ENCODE results near the gene REXO4.

The REXO4 gene

DNA sequence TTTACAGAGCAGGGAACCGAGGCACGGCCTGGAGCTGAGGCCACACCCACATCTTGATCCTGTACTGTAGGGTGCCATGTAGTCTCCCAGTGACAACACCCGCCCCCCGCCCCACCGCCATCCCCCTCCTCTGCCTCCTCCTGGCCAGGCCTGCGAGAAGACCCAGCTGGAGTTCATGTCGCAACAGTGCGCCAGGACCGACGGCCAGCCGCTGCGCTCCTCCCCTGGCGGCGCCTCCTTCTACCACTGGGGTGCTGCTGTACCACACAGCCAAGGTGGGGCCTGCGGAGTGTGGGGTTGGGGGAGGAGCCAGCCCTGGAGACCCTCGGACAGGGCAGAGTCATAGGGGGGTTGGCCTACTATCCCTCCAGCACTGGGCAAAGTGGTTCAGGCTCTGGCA, 18.9 kb upstream of the REXO4 start:
- Mint-ChIP-seq H3K36me3 (no peaks in the 10 kb centered on the region), H3K4me3 (no peak overlapping the region), H3K4me1 (peaks cover 8% of the 10 kb centered on the region), H3K9me3 (no peaks in the 10 kb centered on the region), H3K27ac (no peak overlapping the region)
- ATAC-seq (no peak), DNase-seq (ENCODE audit: low spot score in 2 of 2) (no peak)

DNA sequence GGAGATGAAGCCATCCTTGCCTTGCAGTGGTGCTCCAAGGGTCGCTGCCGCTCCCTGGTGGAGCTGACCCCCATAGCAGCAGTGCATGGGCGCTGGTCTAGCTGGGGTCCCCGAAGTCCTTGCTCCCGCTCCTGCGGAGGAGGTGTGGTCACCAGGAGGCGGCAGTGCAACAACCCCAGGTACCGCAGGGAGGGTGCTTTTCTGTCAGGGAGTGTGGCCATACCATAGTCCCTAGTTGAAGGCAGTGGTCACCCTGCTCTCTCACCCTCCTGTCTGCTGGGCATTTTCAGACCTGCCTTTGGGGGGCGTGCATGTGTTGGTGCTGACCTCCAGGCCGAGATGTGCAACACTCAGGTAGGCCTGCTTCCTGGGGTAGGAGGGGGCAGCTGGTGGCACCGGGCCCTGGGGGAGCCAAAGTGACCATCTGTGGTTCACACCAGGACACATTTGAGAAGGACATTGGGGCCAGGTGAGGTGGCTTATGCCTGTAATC, 15.6 kb upstream of the REXO4 start:
- ATAC-seq = no peak
- Mint-ChIP-seq H3K4me1 (no peaks in the 10 kb centered on the region), H3K9me3 (no peaks in the 10 kb centered on the region), H3K27ac (no peak overlapping the region), H3K4me3 (no peak overlapping the region), H3K36me3 (no peaks in the 10 kb centered on the region)
- no peak for DNase-seq (ENCODE audit: low spot score in 2 of 2)

DNA sequence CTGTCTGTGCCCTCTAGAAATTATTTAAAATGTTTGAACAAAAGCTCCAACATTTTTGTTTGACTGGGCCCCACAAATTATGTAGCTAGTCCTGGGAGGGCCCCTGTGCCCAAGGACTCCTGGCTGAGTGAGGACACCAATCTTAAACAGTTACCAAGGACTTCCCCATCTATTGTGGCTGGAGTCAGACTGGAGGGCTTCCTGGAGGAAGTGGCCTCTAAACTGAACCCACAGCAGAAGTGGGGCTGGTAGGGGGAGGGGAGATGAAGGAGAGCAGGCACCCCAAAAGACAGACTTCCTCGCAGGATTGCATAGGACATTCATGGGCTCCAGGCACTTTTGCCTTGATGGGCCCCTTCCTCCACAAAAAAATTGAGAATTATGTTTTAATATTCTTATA, 12.4 kb upstream of the REXO4 start:
- Mint-ChIP-seq H3K27ac (no peak overlapping the region), H3K36me3 (no peaks in the 10 kb centered on the region), H3K9me3 (no peaks in the 10 kb centered on the region), H3K4me3 (no peak overlapping the region), H3K4me1 (no peaks in the 10 kb centered on the region)
- no peak for ATAC-seq
- no peak for DNase-seq (ENCODE audit: low spot score in 2 of 2)

DNA sequence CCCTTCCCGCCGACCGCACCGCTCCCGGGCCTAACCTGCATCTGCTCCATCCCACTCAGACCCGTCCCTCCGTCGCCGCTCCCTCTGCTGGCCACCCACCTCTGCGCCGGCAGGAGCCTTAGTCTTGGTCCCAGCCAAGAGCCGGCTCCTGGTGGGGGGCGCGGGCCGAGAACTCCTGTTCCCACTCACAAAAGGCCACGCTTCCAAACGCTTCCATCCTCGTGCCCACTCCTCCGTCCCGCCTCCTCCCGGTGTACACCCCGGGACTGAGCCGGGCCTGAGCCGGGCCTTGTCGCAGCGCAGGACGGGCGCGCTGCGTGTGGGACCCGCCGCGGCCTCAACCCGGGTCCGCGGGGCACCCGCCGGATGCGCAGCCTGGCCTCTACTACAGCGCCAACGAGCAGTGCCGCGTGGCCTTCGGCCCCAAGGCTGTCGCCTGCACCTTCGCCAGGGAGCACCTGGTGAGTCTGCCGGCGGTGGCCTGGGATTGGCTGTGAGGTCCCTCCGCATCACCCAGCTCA, 11.9 kb upstream of the REXO4 start:
- Mint-ChIP-seq H3K27ac (no peak overlapping the region), H3K36me3 (no peaks in the 10 kb centered on the region), H3K9me3 (no peaks in the 10 kb centered on the region), H3K4me1 (no peaks in the 10 kb centered on the region), H3K4me3 (peak overlapping the region; percentile 55)
- ATAC-seq (peak; percentile 31), DNase-seq (ENCODE audit: low spot score in 2 of 2) (no peak)

DNA sequence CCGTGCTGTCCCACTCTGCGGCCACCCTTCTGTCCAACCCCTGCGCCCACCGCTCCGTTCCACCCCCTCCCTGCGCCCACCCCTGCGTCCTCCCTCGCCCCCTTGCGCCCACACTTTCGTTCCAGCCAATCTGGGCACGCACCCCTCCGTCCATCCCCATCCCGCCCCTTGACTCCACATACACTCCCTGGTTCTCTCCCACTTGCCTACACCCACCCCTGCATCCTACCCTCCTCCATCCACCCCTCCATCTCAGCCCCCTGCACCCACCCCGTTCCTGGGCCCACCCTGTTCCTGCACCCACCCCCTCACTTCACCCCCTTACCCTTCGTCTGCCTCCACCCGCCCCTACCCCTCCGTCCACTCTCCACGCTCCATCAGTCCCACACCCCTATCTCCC, 11.4 kb upstream of the REXO4 start:
- no peaks in the 10 kb centered on the region for H3K4me1 Mint-ChIP-seq
- no peaks in the 10 kb centered on the region for H3K9me3 Mint-ChIP-seq
- no peak for ATAC-seq
- H3K4me3 Mint-ChIP-seq = peak overlapping the region; percentile 55
- no peak for DNase-seq (ENCODE audit: low spot score in 2 of 2)
- H3K36me3 Mint-ChIP-seq = no peaks in the 10 kb centered on the region
- no peak overlapping the region for H3K27ac Mint-ChIP-seq

DNA sequence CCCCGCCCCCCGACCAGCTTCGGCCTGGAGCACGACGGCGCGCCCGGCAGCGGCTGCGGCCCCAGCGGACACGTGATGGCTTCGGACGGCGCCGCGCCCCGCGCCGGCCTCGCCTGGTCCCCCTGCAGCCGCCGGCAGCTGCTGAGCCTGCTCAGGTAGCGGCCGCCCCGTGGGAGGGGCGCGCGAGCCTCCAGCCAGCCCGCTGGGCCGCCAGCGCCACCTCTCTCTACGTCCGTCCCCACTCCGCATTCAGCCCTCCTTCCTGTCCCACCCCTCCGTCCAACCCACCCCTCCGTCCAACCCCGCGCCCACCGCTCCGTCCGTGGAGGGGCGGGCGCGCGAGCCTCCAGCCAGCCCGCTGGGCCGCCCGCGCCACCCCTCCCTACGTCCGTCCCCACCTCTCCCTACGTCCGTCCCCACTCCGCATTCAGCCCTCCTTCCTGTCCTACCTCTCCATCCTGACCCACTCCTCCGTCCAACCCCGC, 10.8 kb upstream of the REXO4 start:
- Mint-ChIP-seq H3K27ac (no peak overlapping the region), H3K4me3 (peak overlapping the region; percentile 32), H3K4me1 (no peaks in the 10 kb centered on the region), H3K36me3 (no peaks in the 10 kb centered on the region), H3K9me3 (no peaks in the 10 kb centered on the region)
- DNase-seq (ENCODE audit: low spot score in 2 of 2) = no peak
- peak; percentile 55 for ATAC-seq

DNA sequence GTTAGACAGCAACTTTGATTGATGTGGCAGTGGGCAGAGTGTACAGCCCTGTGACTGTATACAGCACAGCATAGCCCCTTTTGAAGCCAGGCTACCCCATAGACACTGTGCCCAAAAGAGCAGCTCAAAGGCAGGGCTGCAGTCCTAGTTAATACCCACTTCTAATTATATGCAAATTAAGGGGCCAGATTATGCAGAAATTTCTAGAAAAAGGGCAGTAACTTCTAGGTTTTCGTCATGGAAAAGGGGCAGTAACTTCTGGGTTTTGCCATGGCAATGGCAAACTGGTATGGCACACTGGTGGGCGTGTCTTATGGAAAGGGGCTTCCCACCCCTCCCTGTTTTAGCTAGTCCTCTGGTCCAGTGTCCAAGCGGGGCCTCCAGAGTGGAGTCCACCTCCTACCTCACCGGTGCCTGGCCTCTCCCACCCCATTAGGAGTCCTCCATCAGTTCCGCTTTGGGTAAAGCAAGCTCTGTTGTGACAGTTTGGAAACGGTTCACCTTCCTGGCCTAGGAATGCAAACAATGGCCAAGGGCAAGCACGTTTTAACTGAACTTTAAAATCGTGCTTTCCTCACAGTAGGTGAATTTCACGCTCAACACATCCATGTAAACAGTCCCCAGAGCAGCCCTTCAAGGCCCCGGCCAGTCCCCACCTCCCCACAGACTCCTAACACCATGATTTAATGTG, 10.0 kb upstream of the REXO4 start:
- peak overlapping the region; percentile 32 for H3K4me3 Mint-ChIP-seq
- H3K27ac Mint-ChIP-seq = no peak overlapping the region
- H3K9me3 Mint-ChIP-seq = no peaks in the 10 kb centered on the region
- H3K4me1 Mint-ChIP-seq = peaks cover 4% of the 10 kb centered on the region
- ATAC-seq = no peak
- DNase-seq (ENCODE audit: low spot score in 2 of 2) = no peak
- H3K36me3 Mint-ChIP-seq = no peaks in the 10 kb centered on the region

DNA sequence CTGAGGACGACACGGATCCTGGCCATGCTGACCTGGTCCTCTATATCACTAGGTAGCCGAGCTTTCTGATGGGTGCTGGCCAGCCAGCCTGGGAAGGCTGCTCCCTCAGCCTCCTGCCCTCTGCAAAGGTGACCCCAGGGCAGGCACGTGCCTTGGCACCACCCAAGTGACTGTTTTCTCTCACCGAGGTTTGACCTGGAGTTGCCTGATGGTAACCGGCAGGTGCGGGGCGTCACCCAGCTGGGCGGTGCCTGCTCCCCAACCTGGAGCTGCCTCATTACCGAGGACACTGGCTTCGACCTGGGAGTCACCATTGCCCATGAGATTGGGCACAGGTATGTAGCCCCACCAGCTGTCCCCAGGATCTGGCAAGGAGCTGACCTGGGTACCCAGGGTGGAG, 8.2 kb upstream of the REXO4 start:
- H3K36me3 Mint-ChIP-seq = peaks cover 7% of the 10 kb centered on the region
- no peaks in the 10 kb centered on the region for H3K9me3 Mint-ChIP-seq
- no peak overlapping the region for H3K27ac Mint-ChIP-seq
- no peak for DNase-seq (ENCODE audit: low spot score in 2 of 2)
- peaks cover 22% of the 10 kb centered on the region for H3K4me1 Mint-ChIP-seq
- no peak overlapping the region for H3K4me3 Mint-ChIP-seq
- no peak for ATAC-seq

DNA sequence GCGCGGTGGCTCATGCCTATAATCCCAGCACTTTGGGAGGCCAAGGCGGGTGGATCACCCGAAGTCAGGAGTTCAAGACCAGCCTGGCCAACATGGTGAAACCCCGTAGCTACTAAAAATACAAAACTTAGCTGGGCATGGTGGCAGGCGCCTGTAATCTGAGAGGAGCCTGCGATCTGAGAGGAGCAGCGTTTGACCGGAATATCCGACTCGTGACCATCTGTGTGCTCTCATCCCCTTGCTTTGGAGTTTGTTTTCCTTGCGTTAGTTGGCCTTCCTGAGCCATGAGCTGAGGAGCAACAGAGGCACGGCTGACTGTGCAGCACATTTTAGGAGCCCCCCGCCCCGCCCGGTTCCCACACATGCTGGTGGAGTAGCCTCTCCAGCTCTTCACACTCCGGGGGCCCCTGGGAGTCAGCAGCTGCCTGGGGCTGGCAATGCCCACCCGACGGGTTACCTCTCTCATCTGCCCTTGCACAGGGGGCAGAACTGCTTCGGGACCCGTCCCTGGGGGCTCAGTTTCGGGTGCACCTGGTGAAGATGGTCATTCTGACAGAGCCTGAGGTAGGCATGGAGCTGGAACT, 7.3 kb upstream of the REXO4 start:
- ATAC-seq = no peak
- peak overlapping the region; percentile 82 for H3K27ac Mint-ChIP-seq
- no peak for DNase-seq (ENCODE audit: low spot score in 2 of 2)
- no peaks in the 10 kb centered on the region for H3K9me3 Mint-ChIP-seq
- peaks cover 29% of the 10 kb centered on the region for H3K4me1 Mint-ChIP-seq
- H3K36me3 Mint-ChIP-seq = peaks cover 7% of the 10 kb centered on the region
- no peak overlapping the region for H3K4me3 Mint-ChIP-seq

DNA sequence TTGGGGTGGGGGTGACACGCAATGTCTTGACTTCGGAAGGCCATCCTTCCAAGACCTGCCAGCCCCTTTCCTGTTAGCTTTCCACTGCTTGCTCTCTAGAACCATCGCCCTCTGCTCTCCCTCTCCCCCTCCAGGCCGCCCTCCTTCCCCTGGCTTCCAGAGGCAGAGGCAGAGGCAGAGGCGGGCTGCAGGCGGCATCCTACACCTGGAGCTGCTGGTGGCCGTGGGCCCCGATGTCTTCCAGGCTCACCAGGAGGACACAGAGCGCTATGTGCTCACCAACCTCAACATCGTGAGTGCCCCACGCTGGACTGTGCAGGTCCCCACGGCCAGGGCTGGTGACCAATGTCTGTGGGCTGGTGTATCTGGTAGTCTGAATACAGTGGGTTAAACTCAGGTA, 6.4 kb upstream of the REXO4 start:
- Mint-ChIP-seq H3K9me3 (no peaks in the 10 kb centered on the region), H3K27ac (peak overlapping the region; percentile 82), H3K36me3 (peaks cover 7% of the 10 kb centered on the region), H3K4me1 (peaks cover 34% of the 10 kb centered on the region), H3K4me3 (no peak overlapping the region)
- DNase-seq (ENCODE audit: low spot score in 2 of 2) (no peak), ATAC-seq (no peak)

DNA sequence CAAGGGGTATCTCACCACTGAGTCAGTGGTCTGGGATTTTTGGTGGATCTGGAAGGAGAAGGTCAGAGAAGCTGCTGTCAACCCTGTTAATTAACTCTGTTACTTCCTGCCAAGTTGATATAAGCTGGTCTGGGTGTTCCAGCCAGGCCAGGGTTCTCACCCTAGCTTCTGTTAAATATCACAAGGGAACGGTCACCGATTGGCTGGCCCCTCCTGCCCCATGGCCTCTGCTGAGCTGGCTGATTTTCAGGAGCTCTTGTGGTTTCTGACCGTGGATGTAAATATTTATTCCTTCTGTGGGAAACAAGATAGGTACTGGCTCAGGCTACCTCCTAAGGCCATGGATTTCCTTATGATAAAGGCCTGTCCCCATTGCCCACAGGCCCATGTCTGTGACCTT, 5.4 kb upstream of the REXO4 start:
- Mint-ChIP-seq H3K36me3 (peaks cover 7% of the 10 kb centered on the region), H3K9me3 (no peaks in the 10 kb centered on the region), H3K4me3 (peak overlapping the region; percentile 25), H3K4me1 (peaks cover 43% of the 10 kb centered on the region), H3K27ac (peak overlapping the region; percentile 96)
- ATAC-seq (no peak), DNase-seq (ENCODE audit: low spot score in 2 of 2) (no peak)

DNA sequence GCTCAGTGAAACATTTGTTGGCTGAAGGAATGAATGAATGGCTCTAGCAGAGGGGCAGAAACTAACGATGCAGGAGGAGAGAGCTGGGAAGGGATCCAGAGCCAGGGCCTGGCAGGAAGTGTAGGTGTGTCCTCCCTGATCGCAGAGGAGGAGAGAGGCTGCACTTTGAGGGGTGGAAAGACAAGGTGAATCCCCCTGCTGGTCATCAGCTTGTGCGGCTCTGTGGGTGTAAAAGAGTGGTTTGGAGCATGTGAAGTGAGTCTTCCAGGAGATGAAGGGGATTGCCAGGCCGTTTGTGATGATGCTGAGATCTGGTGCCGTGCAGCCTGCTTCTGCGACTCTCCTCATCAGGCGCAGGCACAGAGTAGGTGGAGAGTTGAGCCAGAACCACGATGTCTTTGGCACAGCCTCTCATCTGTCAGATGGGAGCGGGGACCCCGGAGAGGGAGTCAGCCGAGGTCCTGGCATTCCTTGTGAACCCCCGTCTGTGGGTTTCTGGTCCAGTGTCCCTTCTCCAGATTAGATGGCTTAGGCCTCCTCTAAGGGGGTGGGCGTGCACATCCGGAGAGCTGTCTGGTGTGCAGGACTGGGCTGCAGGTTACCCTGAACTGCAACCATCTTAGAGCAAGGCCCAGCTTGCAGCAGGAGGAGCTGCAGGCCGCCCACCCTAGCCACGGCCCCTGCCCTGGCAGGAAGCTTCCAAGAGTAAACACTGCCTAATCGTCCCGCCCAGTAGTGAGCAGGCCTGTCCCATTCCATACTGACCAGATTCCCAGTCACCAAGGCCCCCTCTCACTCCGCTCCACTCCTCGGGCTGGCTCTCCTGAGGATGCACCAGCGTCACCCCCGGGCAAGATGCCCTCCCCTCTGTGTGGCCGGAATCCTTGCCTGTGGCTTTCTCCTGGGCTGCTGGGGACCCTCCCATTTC, 4.1 kb upstream of the REXO4 start, which contains the start of gene ADAMTS13:
ADAMTS13 (plus strand) TSS at position 753 of the 928 bp plus-strand sequence; CDS start at position 830, 77 bp downstream.
- Mint-ChIP-seq H3K36me3 (peaks cover 14% of the 10 kb centered on the region), H3K27ac (peak within 1 kb of the TSS; percentile 96), H3K9me3 (no peaks in the 10 kb centered on the region), H3K4me1 (peaks cover 46% of the 10 kb centered on the region), H3K4me3 (peak within 1 kb of the TSS; percentile 37)
- DNase-seq (ENCODE audit: low spot score in 2 of 2) (peak; percentile 50 to 87), ATAC-seq (peak; percentile 86)

DNA sequence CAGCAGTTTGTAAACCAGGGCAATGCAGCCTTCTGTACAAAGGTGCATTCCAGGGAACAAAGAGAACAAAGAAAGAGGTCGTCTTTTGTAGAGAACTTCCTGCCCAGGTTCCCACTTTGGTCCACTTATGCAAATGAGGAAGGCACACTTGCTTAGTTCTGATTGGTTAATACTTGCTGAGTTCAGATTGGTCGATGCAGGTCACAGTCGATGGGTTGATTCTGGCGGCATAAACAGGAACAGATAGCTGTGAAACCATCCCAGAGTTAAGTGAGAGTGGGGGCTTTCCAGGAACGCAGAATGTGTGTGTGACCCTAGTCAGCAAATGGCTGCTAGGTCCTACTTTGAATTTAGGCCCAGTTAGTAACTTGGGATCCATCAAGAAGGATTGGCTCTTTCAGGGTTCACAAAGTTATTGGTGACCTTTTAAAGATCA, 2.6 kb upstream of the REXO4 start:
- H3K27ac Mint-ChIP-seq = peak overlapping the region; percentile 96
- peak in 1 of 2 donors; percentile 66 for DNase-seq (ENCODE audit: low spot score in 2 of 2)
- H3K4me3 Mint-ChIP-seq = peak overlapping the region; percentile 37
- H3K36me3 Mint-ChIP-seq = peaks cover 29% of the 10 kb centered on the region
- H3K4me1 Mint-ChIP-seq = peaks cover 58% of the 10 kb centered on the region
- ATAC-seq = peak; percentile 31
- no peaks in the 10 kb centered on the region for H3K9me3 Mint-ChIP-seq

DNA sequence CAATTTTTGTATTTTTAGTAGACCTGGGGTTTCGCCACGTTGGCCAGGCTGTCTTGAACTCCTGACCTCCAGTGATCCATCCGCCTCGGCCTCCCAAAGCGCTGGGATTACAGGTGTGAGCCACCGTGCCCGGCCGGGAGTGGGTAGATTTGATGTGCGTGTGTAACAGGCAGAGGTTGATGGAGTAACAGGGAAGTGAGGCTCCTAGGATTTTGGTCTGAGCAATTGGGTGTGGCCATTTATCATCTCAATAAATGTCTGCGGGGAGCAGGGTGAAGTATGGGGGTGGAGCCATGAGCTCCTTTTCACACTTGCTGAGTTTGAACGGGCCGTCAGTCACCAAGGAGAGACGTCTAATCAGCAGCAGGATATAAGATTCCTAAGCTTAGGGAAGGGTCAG, 1.2 kb upstream of the REXO4 start:
- ATAC-seq = no peak
- no peaks in the 10 kb centered on the region for H3K9me3 Mint-ChIP-seq
- H3K36me3 Mint-ChIP-seq = peaks cover 43% of the 10 kb centered on the region
- peak overlapping the region; percentile 91 for H3K4me3 Mint-ChIP-seq
- H3K4me1 Mint-ChIP-seq = peaks cover 70% of the 10 kb centered on the region
- peak overlapping the region; percentile 95 for H3K27ac Mint-ChIP-seq
- DNase-seq (ENCODE audit: low spot score in 2 of 2) = no peak

DNA sequence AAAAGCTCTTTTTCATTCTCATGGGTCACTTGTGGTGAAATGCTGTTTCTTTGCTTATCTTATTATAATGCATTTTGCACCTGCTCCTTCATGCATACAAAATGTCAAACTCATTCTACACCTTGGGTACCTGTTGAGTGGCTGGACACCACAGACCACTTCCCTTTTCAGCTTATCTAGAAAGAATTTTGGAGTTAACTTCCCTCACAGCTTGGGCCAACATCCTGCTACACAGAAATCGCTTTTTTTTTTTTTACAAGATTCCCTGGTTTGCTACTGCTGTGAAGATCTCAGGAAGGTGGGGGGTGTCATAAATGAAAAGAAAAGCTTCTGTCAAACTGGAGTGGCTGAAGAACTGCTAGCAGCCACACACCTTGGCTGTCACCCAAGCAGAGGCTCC, 2.6 kb downstream of the REXO4 start:
- Mint-ChIP-seq H3K9me3 (no peaks in the 10 kb centered on the region), H3K4me1 (peaks cover 45% of the 10 kb centered on the region), H3K27ac (peak overlapping the region; percentile 84), H3K4me3 (peak overlapping the region; percentile 91), H3K36me3 (peaks cover 74% of the 10 kb centered on the region)
- no peak for DNase-seq (ENCODE audit: low spot score in 2 of 2)
- no peak for ATAC-seq

All from stimulated activated effector memory CD8-positive, alpha-beta T cell treated with anti-CD3 and anti-CD28 coated beads, Interleukin-12 subunit alpha, Interleukin-12 subunit beta, amount 100 ng/mL, for 72 hours (primary cell).